K562 (cell line): ENCODE measurements around the gene SCFD2. TPM values are rescaled to one million over a fixed set of nuclear protein-coding genes. Genes with fewer than 3 reads are reported as not detected.
A peak's percentile ranks its signal among the peaks of the same experiment; 100 is the strongest.

Experiments
- CHD7 ChIP-seq: fragments of 200-600 bp; sonication (generic); IDR thresholded peaks from one replicate; pipeline ENCODE4 v1.6.1; 2012; ENCODE audit warnings: mild to moderate bottlenecking, low read depth, low read length, inconsistent platforms
- HEY1 ChIP-seq: fragments of 250-450 bp; sonication (Bioruptor Pico); IDR thresholded peaks from 2 replicates; pipeline ENCODE4 v1.5.0; 2020; ENCODE audit warnings: mild to moderate bottlenecking, moderate library complexity, borderline replicate concordance
- MAFK ChIP-seq: IDR thresholded peaks from 2 replicates; pipeline ENCODE4 v1.6.1; 2011; ENCODE audit warnings: low read length, improper control_type of control experiment
- NCOR1 ChIP-seq: fragments of 450-650 bp; IDR thresholded peaks from 2 replicates; pipeline ENCODE4 v1.6.1; 2016; ENCODE audit warnings: mild to moderate bottlenecking, moderate library complexity
- SIN3B ChIP-seq: fragments of 450-650 bp; IDR thresholded peaks from 2 replicates; pipeline ENCODE4 v1.6.1; 2017; ENCODE audit warnings: low read depth, mild to moderate bottlenecking, moderate library complexity
- SREBF1 ChIP-seq: fragments of 150-350 bp; IDR thresholded peaks from 2 replicates; pipeline ENCODE4 v1.6.1; 2014; ENCODE audit warnings: antibody characterized with exemption, low read depth, low read length, borderline replicate concordance
- SRF ChIP-seq, 2 experiments: fragments of 250-450, 450-650 bp in 1 of 2; sonication (Bioruptor Pico) in 1 of 2; sonication (generic) in 1 of 2; formaldehyde crosslinking; IDR thresholded peaks; 2 replicates each; pipeline versions ENCODE4 v1.5.0 to v1.5.1; 2020 to 2022; ENCODE audit warnings: mild to moderate bottlenecking in 1 of 2, missing genetic modification reagents in 1 of 2
- USF2 ChIP-seq: sonication (generic); formaldehyde crosslinking; IDR thresholded peaks from 2 replicates; pipeline ENCODE4 v1.5.0; 2020; ENCODE audit warnings: missing genetic modification reagents
- ZBTB9 ChIP-seq: fragments of 450-650 bp; formaldehyde crosslinking; IDR thresholded peaks from 2 replicates; pipeline ENCODE4 v1.4.0; 2020; ENCODE audit warnings: mild to moderate bottlenecking, moderate library complexity
- ZNF282 ChIP-seq: sonication (generic); formaldehyde crosslinking; IDR thresholded peaks from 2 replicates; pipeline ENCODE4 v1.8.1; 2023; ENCODE audit warnings: missing genetic modification reagents
- ZNF316 ChIP-seq: fragments of 450-650 bp; IDR thresholded peaks from 2 replicates; pipeline ENCODE4 v1.6.1; 2016
- ZNF695 ChIP-seq: fragments of 450-650 bp; formaldehyde crosslinking; IDR thresholded peaks from 2 replicates; pipeline ENCODE4 v1.4.0; 2020; ENCODE audit warnings: mild to moderate bottlenecking, moderate library complexity
- polyA plus RNA-seq, 8 experiments: library from polyadenylated mRNA; depleted of rRNA in 4 of 8; stranded (reverse) in 5 of 8; unstranded in 3 of 8; fragments of >200 nt; fragmentation: Nextera tagmentation in 2 of 8; fragmentation: Illumina TruSeq in 1 of 8; extraction: Ambion mirVana in 2 of 8; extraction: Trizol in 1 of 8; gene quantifications; 2 replicates each; pipeline versions ENCODE4 v1.2.1 to v1.2.3, GENCODE V29; 2011 to 2014; ENCODE audit warnings: inconsistent platforms in 1 of 8, missing spikeins in 1 of 8
- total RNA-seq, 7 experiments: library from RNA; depleted of rRNA in 6 of 7; stranded (reverse); fragments of >200 nt in 6 of 7; fragmentation: Illumina TruSeq in 2 of 7; extraction: Trizol in 2 of 7; gene quantifications; 2 replicates each; pipeline versions ENCODE4 v1.2.1 to v1.2.3, GENCODE V29; 2011 to 2021; ENCODE audit warnings: low replicate concordance in 1 of 7

The SCFD2 gene
- total and polyA plus RNA-seq, 9 of the 15 experiments (the other 6 are each of a cell fraction or from before 2014, with no cell fraction given), result 5.7 to 30.3 (median 22.8) TPM

GRCh38 chr4:53013873-53014775 is 351.7 kb downstream of the SCFD2 start (continued):
- TF ChIP-seq SIN3B (no peak), USF2 (CRISPR knock-in tag) (no peak), CHD7 (no peak), ZNF695 (CRISPR knock-in tag) (no peak), ZBTB9 (no peak), HEY1 (CRISPR knock-in tag) (no peak), MAFK (peak; percentile 73), ZNF282 (no peak), ZNF316 (peak; percentile 82), NCOR1 (no peak), SREBF1 (no peak), SRF (CRISPR knock-in tag; IDR thresholded peaks at IDR 0.05) (no peak)
